SK-N-SH (cell line): ENCODE measurements around the gene CFAP97. TPM values are rescaled to one million over a fixed set of nuclear protein-coding genes. Genes with fewer than 3 reads are reported as not detected.

Source experiments
- CTCF ChIA-PET: fragments of 300-600, 350-600 bp; formaldehyde crosslinking; extraction: SDS; loops from one replicate; lab custom pipeline; 2021; lab: Yijun Ruan, JAX
- POLR2A ChIA-PET: fragments of 350-600 bp; sonication (Branson Sonifier 250); formaldehyde crosslinking; extraction: SDS; loops from one replicate; lab custom pipeline; 2020; ENCODE audit warnings: antibody characterized with exemption, inconsistent platforms; lab: Yijun Ruan, JAX
- DNase-seq: peaks from one replicate; pipeline ENCODE4 v3.0.0; 2012
- H2AFZ ChIP-seq: fragments of 200-600 bp; sonication (generic); 2 replicates; pipeline ENCODE4 v1.8.1; 2016; ENCODE audit warnings: antibody characterized with exemption, mild to moderate bottlenecking, low read depth
- H3F3A ChIP-seq: fragments of 200-600 bp; sonication (generic); replicated peaks from 2 replicates; pipeline ENCODE3; 2016; ENCODE audit warnings: antibody characterized with exemption, mild to moderate bottlenecking; ENCODE audit not compliant: insufficient read depth
- H3K27ac ChIP-seq, 2 experiments: fragments of 200-500 bp in 1 of 2; fragments of 200-600 bp in 1 of 2; sonication (Bioruptor generic) in 1 of 2; sonication (generic), shearing (Covaris generic) in 1 of 2; 2 replicates each; pipeline versions ENCODE4 v1.5.1 to v1.6.1; 2014 to 2016; ENCODE audit warnings: low read depth in 2 of 2, inconsistent platforms in 1 of 2, low read length in 1 of 2, mild to moderate bottlenecking in 1 of 2, mixed read lengths in 1 of 2
- H3K27me3 ChIP-seq: fragments of 200-600 bp; sonication (generic), shearing (Covaris generic); 2 replicates; pipeline ENCODE4 v1.6.1; 2016; ENCODE audit warnings: mixed run types; ENCODE audit not compliant: insufficient read depth
- H3K36me3 ChIP-seq, 2 experiments: fragments of 200-500 bp in 1 of 2; fragments of 200-600 bp in 1 of 2; sonication (Bioruptor generic) in 1 of 2; sonication (generic) in 1 of 2; replicated peaks in 1 of 2; 2 replicates each; pipeline versions ENCODE3 to v1.5.1; 2014 to 2016; ENCODE audit warnings: low read length in 1 of 2, mild to moderate bottlenecking in 1 of 2; ENCODE audit not compliant: insufficient read depth in 2 of 2, control insufficient read depth in 1 of 2
- H3K4me1 ChIP-seq, 2 experiments: fragments of 200-500 bp in 1 of 2; fragments of 200-600 bp in 1 of 2; sonication (Bioruptor generic) in 1 of 2; sonication (generic), shearing (Covaris generic) in 1 of 2; 2 replicates each; pipeline versions ENCODE4 v1.5.1 to v1.6.1; 2014 to 2016; ENCODE audit warnings: low read depth in 1 of 2, low read length in 1 of 2, mixed run types in 1 of 2; ENCODE audit not compliant: insufficient read depth in 2 of 2, control insufficient read depth in 1 of 2
- H3K4me2 ChIP-seq: fragments of 200-600 bp; sonication (generic), shearing (Covaris generic); 2 replicates; pipeline ENCODE4 v1.6.1; 2017; ENCODE audit warnings: mixed run types
- H3K4me3 ChIP-seq, 2 experiments: fragments of 200-500 bp in 1 of 2; fragments of 200-600 bp in 1 of 2; sonication (Bioruptor generic) in 1 of 2; sonication (generic), shearing (Covaris generic) in 1 of 2; 2 replicates each; pipeline versions ENCODE4 v1.5.1 to v1.8.1; 2014 to 2016; ENCODE audit warnings: low read depth in 2 of 2, inconsistent platforms in 1 of 2, low read length in 1 of 2, mild to moderate bottlenecking in 1 of 2, mixed read lengths in 1 of 2, moderate library complexity in 1 of 2
- H3K79me2 ChIP-seq: fragments of 200-600 bp; sonication (generic); 2 replicates; pipeline ENCODE4 v1.8.1; 2017; ENCODE audit warnings: mild to moderate bottlenecking; ENCODE audit not compliant: insufficient read depth
- H3K9ac ChIP-seq: fragments of 200-600 bp; sonication (generic); 2 replicates; pipeline ENCODE4 v1.6.1; 2017; ENCODE audit warnings: mixed run types
- H3K9me2 ChIP-seq: fragments of 200-600 bp; sonication (generic); 2 replicates; pipeline ENCODE4 v1.6.1; 2017; ENCODE audit warnings: mixed run types
- H3K9me3 ChIP-seq: fragments of 200-600 bp; sonication (generic); 2 replicates; pipeline ENCODE4 v1.6.1; 2017; ENCODE audit warnings: mixed run types, mild to moderate bottlenecking, moderate library complexity
- H4K20me1 ChIP-seq: fragments of 200-600 bp; sonication (generic); 2 replicates; pipeline ENCODE4 v1.6.1; 2017; ENCODE audit warnings: mild to moderate bottlenecking, mixed run types; ENCODE audit not compliant: insufficient read depth
- CHD2 ChIP-seq: fragments of 150-350 bp; IDR thresholded peaks from 2 replicates; pipeline ENCODE4 v1.6.1; 2018; ENCODE audit warnings: low read length; ENCODE audit not compliant: partially characterized antibody
- EP300 ChIP-seq, 2 experiments: IDR thresholded peaks; 2 replicates each; pipeline versions ENCODE4 v1.4.0 to v1.6.1; 2012; ENCODE audit warnings: borderline replicate concordance in 1 of 2, low read depth in 1 of 2, low read length in 1 of 2
- IRF3 ChIP-seq: fragments of 150-350 bp; IDR thresholded peaks from 2 replicates; pipeline ENCODE4 v1.6.1; 2016; ENCODE audit warnings: mild to moderate bottlenecking, low read depth, low read length
- NFIC ChIP-seq: IDR thresholded peaks from 2 replicates; pipeline ENCODE4 v1.4.0; 2012; ENCODE audit warnings: borderline replicate concordance
- NRF1 ChIP-seq: IDR thresholded peaks from 2 replicates; pipeline ENCODE4 v1.6.1; 2012; ENCODE audit warnings: low read depth, mild to moderate bottlenecking, low read length
- RAD21 ChIP-seq: IDR thresholded peaks from 2 replicates; pipeline ENCODE4 v1.6.1; 2012; ENCODE audit warnings: mild to moderate bottlenecking, low read length
- RCOR1 ChIP-seq: fragments of 150-350 bp; IDR thresholded peaks from 2 replicates; pipeline ENCODE4 v1.6.1; 2017; ENCODE audit warnings: antibody characterized with exemption, low read length
- SMC3 ChIP-seq: IDR thresholded peaks from 2 replicates; pipeline ENCODE4 v1.6.1; 2012; ENCODE audit warnings: low read depth, low read length, improper control_type of control experiment
- TAF1 ChIP-seq: IDR thresholded peaks from 2 replicates; pipeline ENCODE4 v1.6.1; 2012; ENCODE audit warnings: low read depth, mild to moderate bottlenecking, low read length, moderate library complexity, borderline replicate concordance
- TCF12 ChIP-seq: IDR thresholded peaks from 2 replicates; pipeline ENCODE4 v1.4.0; 2012
- USF1 ChIP-seq: IDR thresholded peaks from 2 replicates; pipeline ENCODE4 v1.4.0; 2012; ENCODE audit warnings: low read depth, borderline replicate concordance
- WGBS: methylation state at CpG from one replicate; pipeline ENCODE4 v1.1.6; 2017; ENCODE audit warnings: low lambda C conversion rate; 5-methylcytosine and 5-hydroxymethylcytosine counted together
- polyA plus RNA-seq, 3 experiments: library from polyadenylated mRNA; depleted of rRNA; stranded (reverse); fragments of >200 nt; gene quantifications; 2 replicates each; pipeline ENCODE4 v1.2.3, GENCODE V29; 2012

The CFAP97 gene
- polyA plus RNA-seq, 1 of the 3 experiments (the other 2 are of a cell fraction), result 10.6 TPM

- Histone ChIP-seq H3K9me2 (no peaks in the 10 kb centered on the region), H3K9me3 (no peaks in the 10 kb centered on the region), H3K36me3 (peaks cover 25 to 28% of the 10 kb centered on the region in 2 experiments), H4K20me1 (no peaks in the 10 kb centered on the region), H3K4me1 (peaks cover 0 to 19% of the 10 kb centered on the region in 2 experiments; a peak in 2 of 4 replicates), H3F3A (no peaks in the 10 kb centered on the region), H3K27me3 (no peaks in the 10 kb centered on the region), H3K27ac (no peak overlapping the region), H3K4me2 (no peak overlapping the region), H2AFZ (no peak overlapping the region), H3K9ac (no peak overlapping the region), H3K79me2 (peaks cover 15% of the 10 kb centered on the region; the same call in 1 of the 2 replicates), H3K4me3 (no peak overlapping the region)
- 92% methylated on average over 12 of the region's 12 CpGs for WGBS
- ChIA-PET CTCF (interaction anchor here (2.6 kb wide), 1 partner anchor 888 kb away, joined by 7 read pairs; no protein-coding TSS in a partner anchor), POLR2A (no interaction called here)
- no peak for DNase-seq
- no peak for TF ChIP-seq NRF1
- TF ChIP-seq USF1, result no peak
- no peak for TF ChIP-seq EP300 (IDR thresholded peaks at IDR 0.05; ENCODE audit: borderline replicate concordance in 1 of 2, low read depth in 1 of 2, low read length in 1 of 2)
- TF ChIP-seq IRF3, result no peak
Measured at GRCh38 chr4:185149392-185149791, 54.4 kb downstream of the CFAP97 start.

GRCh38 chr4:185145572-185145971 is 58.2 kb downstream of the CFAP97 start:
- Histone ChIP-seq H2AFZ (no peak overlapping the region), H3K36me3 (peaks cover 9 to 21% of the 10 kb centered on the region in 2 experiments), H3K79me2 (peaks cover 24% of the 10 kb centered on the region; the same call in 1 of the 2 replicates), H3K4me1 (peaks cover 0 to 29% of the 10 kb centered on the region in 2 experiments; a peak in 2 of 4 replicates), H3K27me3 (no peaks in the 10 kb centered on the region), H3F3A (peaks cover 4% of the 10 kb centered on the region), H3K9ac (no peak overlapping the region), H3K9me3 (no peaks in the 10 kb centered on the region), H3K9me2 (no peaks in the 10 kb centered on the region), H4K20me1 (no peaks in the 10 kb centered on the region), H3K4me2 (peak overlapping the region; percentile 7; the same call in 1 of the 2 replicates), H3K27ac (no peak overlapping the region), H3K4me3 (no peak overlapping the region)
- no peak for DNase-seq
- TF ChIP-seq IRF3, result no peak
- TF ChIP-seq RAD21, result no peak
- no peak for TF ChIP-seq RCOR1
- TF ChIP-seq CHD2, result no peak
- TF ChIP-seq TCF12, result no peak
- no peak for TF ChIP-seq NFIC
- no peak for TF ChIP-seq TAF1
- no peak for TF ChIP-seq SMC3
- CTCF ChIA-PET, result interaction anchor here (0.9 to 2.0 kb wide), 5 partner anchors 10 to 893 kb away, joined by 3 to 12 read pairs (median 4); no protein-coding TSS in a partner anchor
- POLR2A ChIA-PET, result no interaction called here
- 83% methylated on average over 9 of the region's 13 CpGs for WGBS
